ENCODE measurements around the gene LMO7.

LMO7 gene

DNA sequence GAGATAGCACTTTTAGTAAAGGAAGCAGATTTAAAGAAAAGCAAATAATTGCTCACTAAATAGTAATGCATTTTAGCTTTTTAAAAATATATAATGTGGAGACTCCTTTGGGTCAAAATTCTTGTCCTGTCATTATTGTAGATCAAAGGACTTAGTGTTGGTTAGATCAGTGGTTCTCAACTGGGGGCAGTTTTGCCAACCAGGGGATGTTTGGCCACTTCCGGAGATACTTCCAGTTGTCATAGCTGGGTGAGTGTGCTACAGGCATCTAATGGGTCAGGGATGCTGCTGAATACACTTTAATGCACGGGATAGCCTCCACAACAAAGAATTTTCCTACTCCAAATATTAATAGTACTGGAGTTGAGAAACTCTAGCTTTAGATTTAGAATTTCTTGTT lies 126.8 kb downstream of the LMO7 start:
- TF ChIP-seq CEBPB (IDR thresholded peaks at IDR 0.05): no peak
- TF ChIP-seq TEAD4 (IDR thresholded peaks at IDR 0.05): no peak
- TF ChIP-seq TCF12 (IDR thresholded peaks at IDR 0.05; ENCODE audit: low read depth): no peak
- no peak for TF ChIP-seq RAD21 (IDR thresholded peaks at IDR 0.05; ENCODE audit: low read depth)
- TF ChIP-seq EP300 (IDR thresholded peaks at IDR 0.05; ENCODE audit: borderline replicate concordance): no peak
- no peak for TF ChIP-seq NFIC (IDR thresholded peaks at IDR 0.05)
- no peak for TF ChIP-seq CREB1 (IDR thresholded peaks at IDR 0.05; ENCODE audit: low read depth)
- TF ChIP-seq ZBTB7A (IDR thresholded peaks at IDR 0.05; ENCODE audit: low read depth): no peak
- TF ChIP-seq EGR1 (IDR thresholded peaks at IDR 0.05): no peak

DNA sequence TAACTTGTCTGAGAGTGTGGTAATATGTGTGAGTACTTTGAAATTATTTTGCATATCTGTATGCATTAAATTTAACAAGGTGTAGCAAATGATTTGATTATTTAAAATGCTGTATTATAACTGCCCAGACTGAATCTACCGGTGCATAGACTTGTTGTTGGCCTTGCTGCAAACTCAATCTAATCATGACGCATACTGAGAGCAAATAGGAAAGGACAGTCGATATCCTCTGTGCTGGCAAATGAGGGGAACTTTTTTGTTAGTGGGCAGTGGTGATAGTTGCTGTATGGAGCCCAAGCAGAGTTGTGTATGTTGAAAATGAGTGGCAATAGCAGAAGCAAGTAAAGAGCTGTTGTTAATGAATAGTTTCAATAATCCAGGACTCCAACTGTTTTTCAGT lies 127.4 kb downstream of the LMO7 start:
- TF ChIP-seq, protein P1, sequence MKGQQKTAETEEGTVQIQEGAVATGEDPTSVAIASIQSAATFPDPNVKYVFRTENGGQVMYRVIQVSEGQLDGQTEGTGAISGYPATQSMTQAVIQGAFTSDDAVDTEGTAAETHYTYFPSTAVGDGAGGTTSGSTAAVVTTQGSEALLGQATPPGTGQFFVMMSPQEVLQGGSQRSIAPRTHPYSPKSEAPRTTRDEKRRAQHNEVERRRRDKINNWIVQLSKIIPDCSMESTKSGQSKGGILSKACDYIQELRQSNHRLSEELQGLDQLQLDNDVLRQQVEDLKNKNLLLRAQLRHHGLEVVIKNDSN (IDR thresholded peaks at IDR 0.05): no peak
- no peak for TF ChIP-seq NFIC (IDR thresholded peaks at IDR 0.05)
- no peak for TF ChIP-seq TEAD4 (IDR thresholded peaks at IDR 0.05)

- no peak for TF ChIP-seq EP300 (IDR thresholded peaks at IDR 0.05; ENCODE audit: borderline replicate concordance)
- TF ChIP-seq CEBPB (IDR thresholded peaks at IDR 0.05): no peak
- TF ChIP-seq EGR1 (IDR thresholded peaks at IDR 0.05): no peak
- TF ChIP-seq FOXM1 (IDR thresholded peaks at IDR 0.05; ENCODE audit: borderline replicate concordance, low read depth): no peak
- TF ChIP-seq RAD21 (IDR thresholded peaks at IDR 0.05; ENCODE audit: low read depth): no peak
- no peak for TF ChIP-seq TEAD4 (IDR thresholded peaks at IDR 0.05)
- no peak for TF ChIP-seq CREB1 (IDR thresholded peaks at IDR 0.05; ENCODE audit: low read depth)
- no peak for TF ChIP-seq ZBTB7A (IDR thresholded peaks at IDR 0.05; ENCODE audit: low read depth)
- TF ChIP-seq, protein P2, sequence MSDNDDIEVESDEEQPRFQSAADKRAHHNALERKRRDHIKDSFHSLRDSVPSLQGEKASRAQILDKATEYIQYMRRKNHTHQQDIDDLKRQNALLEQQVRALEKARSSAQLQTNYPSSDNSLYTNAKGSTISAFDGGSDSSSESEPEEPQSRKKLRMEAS (IDR thresholded peaks at IDR 0.05): no peak
- no peak for TF ChIP-seq TAF1 (IDR thresholded peaks at IDR 0.05; ENCODE audit: low read depth)
- no peak for TF ChIP-seq TCF12 (IDR thresholded peaks at IDR 0.05; ENCODE audit: low read depth)
- TF ChIP-seq, protein P3, sequence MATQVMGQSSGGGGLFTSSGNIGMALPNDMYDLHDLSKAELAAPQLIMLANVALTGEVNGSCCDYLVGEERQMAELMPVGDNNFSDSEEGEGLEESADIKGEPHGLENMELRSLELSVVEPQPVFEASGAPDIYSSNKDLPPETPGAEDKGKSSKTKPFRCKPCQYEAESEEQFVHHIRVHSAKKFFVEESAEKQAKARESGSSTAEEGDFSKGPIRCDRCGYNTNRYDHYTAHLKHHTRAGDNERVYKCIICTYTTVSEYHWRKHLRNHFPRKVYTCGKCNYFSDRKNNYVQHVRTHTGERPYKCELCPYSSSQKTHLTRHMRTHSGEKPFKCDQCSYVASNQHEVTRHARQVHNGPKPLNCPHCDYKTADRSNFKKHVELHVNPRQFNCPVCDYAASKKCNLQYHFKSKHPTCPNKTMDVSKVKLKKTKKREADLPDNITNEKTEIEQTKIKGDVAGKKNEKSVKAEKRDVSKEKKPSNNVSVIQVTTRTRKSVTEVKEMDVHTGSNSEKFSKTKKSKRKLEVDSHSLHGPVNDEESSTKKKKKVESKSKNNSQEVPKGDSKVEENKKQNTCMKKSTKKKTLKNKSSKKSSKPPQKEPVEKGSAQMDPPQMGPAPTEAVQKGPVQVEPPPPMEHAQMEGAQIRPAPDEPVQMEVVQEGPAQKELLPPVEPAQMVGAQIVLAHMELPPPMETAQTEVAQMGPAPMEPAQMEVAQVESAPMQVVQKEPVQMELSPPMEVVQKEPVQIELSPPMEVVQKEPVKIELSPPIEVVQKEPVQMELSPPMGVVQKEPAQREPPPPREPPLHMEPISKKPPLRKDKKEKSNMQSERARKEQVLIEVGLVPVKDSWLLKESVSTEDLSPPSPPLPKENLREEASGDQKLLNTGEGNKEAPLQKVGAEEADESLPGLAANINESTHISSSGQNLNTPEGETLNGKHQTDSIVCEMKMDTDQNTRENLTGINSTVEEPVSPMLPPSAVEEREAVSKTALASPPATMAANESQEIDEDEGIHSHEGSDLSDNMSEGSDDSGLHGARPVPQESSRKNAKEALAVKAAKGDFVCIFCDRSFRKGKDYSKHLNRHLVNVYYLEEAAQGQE (IDR thresholded peaks at IDR 0.05; ENCODE audit: low read depth): no peak
- TF ChIP-seq, protein P1 (IDR thresholded peaks at IDR 0.05): no peak
- no peak for TF ChIP-seq YY1 (IDR thresholded peaks at IDR 0.05; ENCODE audit: low read depth)
- TF ChIP-seq NFIC (IDR thresholded peaks at IDR 0.05): no peak
These were observed 128.3 kb downstream of the LMO7 start for GRCh38 chr13:75764251-75764925.

DNA sequence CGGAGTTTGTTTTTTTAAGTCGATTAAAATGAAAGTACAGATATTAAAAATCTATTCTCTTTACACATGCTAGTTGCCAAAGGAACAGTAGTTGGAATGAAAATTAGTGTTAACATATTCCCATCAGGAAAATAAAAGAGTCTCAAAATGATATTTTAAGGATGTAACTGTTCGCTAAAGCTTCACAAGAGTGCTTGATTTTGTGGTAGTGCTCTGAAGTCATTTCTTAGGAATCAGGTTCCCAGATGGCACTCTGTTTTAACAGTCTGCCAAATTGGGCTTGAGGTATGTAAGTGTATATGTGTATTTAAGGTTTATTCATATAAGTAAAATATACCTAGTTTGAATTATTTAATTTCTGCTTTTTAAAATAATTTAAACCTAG lies 128.8 kb downstream of the LMO7 start:
- no peak for TF ChIP-seq NFIC (IDR thresholded peaks at IDR 0.05)
- TF ChIP-seq, protein P2 (IDR thresholded peaks at IDR 0.05): no peak
- no peak for TF ChIP-seq EGR1 (IDR thresholded peaks at IDR 0.05)

- no peak for TF ChIP-seq NFIC (IDR thresholded peaks at IDR 0.05)
- no peak for TF ChIP-seq TCF12 (IDR thresholded peaks at IDR 0.05; ENCODE audit: low read depth)
- TF ChIP-seq CREB1 (IDR thresholded peaks at IDR 0.05; ENCODE audit: low read depth): no peak
- TF ChIP-seq TEAD4 (IDR thresholded peaks at IDR 0.05): no peak
- TF ChIP-seq, protein P3 (IDR thresholded peaks at IDR 0.05; ENCODE audit: low read depth): no peak
- no peak for TF ChIP-seq FOXM1 (IDR thresholded peaks at IDR 0.05; ENCODE audit: borderline replicate concordance, low read depth)
- no peak for TF ChIP-seq CEBPB (IDR thresholded peaks at IDR 0.05)
These were observed 130.5 kb downstream of the LMO7 start for GRCh38 chr13:75766636-75767035.

DNA sequence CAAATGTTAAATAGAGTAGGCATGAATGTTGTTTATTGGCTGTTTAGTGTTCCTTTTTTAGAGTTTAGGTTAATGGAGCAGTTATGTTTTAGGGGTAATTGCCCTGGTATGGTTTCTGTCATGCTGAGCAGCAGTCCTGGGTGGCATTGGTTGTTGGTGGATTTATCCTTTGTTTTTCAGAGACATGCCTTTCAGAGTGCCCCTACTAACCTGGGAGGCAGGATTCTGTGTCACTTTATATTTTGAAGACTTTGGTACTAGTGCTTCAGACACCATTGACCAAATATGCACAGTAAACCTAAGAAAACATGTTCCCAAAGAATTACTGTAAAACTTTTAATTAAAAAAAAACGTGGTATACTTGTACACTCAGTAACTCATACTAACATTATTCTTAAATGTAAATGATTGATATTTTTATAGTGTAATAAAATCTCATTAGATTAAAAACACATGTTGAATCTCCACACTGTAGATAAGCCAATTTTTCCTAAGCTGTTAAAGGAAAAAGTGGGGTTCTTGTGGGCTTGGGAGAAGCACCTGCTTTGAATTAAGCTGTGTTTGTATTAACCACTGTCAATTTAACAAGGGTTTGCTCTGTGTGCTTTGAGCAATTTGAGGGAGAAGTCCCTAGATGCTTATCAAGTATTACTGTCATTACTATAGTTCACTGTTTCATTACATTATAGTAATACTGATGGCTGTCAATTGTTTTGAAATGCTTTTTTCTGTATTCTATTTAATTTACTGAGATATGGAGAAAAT lies 133.2 kb downstream of the LMO7 start:
- TF ChIP-seq, protein P1 (IDR thresholded peaks at IDR 0.05): no peak
- no peak for TF ChIP-seq TCF12 (IDR thresholded peaks at IDR 0.05; ENCODE audit: low read depth)
- TF ChIP-seq, protein P3 (IDR thresholded peaks at IDR 0.05; ENCODE audit: low read depth): no peak
- TF ChIP-seq YY1 (IDR thresholded peaks at IDR 0.05; ENCODE audit: low read depth): no peak
- TF ChIP-seq FOXM1 (IDR thresholded peaks at IDR 0.05; ENCODE audit: borderline replicate concordance, low read depth): no peak
- TF ChIP-seq, protein P2 (IDR thresholded peaks at IDR 0.05): no peak
- TF ChIP-seq TAF1 (IDR thresholded peaks at IDR 0.05; ENCODE audit: low read depth): no peak
- TF ChIP-seq CREB1 (IDR thresholded peaks at IDR 0.05; ENCODE audit: low read depth): no peak
- no peak for TF ChIP-seq RAD21 (IDR thresholded peaks at IDR 0.05; ENCODE audit: low read depth)
- no peak for TF ChIP-seq EP300 (IDR thresholded peaks at IDR 0.05; ENCODE audit: borderline replicate concordance)
- no peak for TF ChIP-seq ZBTB7A (IDR thresholded peaks at IDR 0.05; ENCODE audit: low read depth)
- no peak for TF ChIP-seq TEAD4 (IDR thresholded peaks at IDR 0.05)
- no peak for TF ChIP-seq CEBPB (IDR thresholded peaks at IDR 0.05)
- no peak for TF ChIP-seq EGR1 (IDR thresholded peaks at IDR 0.05)
- TF ChIP-seq NFIC (IDR thresholded peaks at IDR 0.05): no peak
